MM.1S (cell line): Measurements from ENCODE around the gene SPHKAP.

Source experiments
- DNase-seq: peaks from one replicate; pipeline ENCODE4 v3.0.0-alpha.2; 2015
- H2AFZ ChIP-seq: fragments of 300-600 bp; sonication (generic); 2 replicates; pipeline ENCODE4 v1.6.0; 2016; ENCODE audit warnings: antibody characterized with exemption, low read length
- H3F3A ChIP-seq: fragments of 300-600 bp; sonication (generic); 2 replicates; pipeline ENCODE4 v1.6.1; 2016; ENCODE audit warnings: mild to moderate bottlenecking, antibody characterized with exemption, low read length, moderate library complexity, mixed read lengths; ENCODE audit not compliant: insufficient read depth
- H3K27ac ChIP-seq: fragments of 300-600 bp; sonication (generic); 2 replicates; pipeline ENCODE4 v1.5.1; 2016; ENCODE audit warnings: mild to moderate bottlenecking, low read length
- H3K27me3 ChIP-seq: fragments of 300-600 bp; sonication (generic); replicated peaks from 2 replicates; pipeline ENCODE4 v1.6.0; 2016; ENCODE audit warnings: low read length; ENCODE audit not compliant: insufficient read depth
- H3K36me3 ChIP-seq: fragments of 300-600 bp; sonication (generic); replicated peaks from 2 replicates; pipeline ENCODE4 v1.6.1; 2016; ENCODE audit warnings: mild to moderate bottlenecking, low read length, mixed read lengths; ENCODE audit not compliant: insufficient read depth
- H3K4me1 ChIP-seq: fragments of 300-600 bp; sonication (generic); 2 replicates; pipeline ENCODE4 v1.6.1; 2016; ENCODE audit warnings: low read length, mixed read lengths
- H3K4me2 ChIP-seq: fragments of 300-600 bp; sonication (generic); 2 replicates; pipeline ENCODE4 v1.6.0; 2016; ENCODE audit warnings: low read depth, low read length
- H3K4me3 ChIP-seq: fragments of 300-600 bp; sonication (generic); 2 replicates; pipeline ENCODE4 v1.5.1; 2016; ENCODE audit warnings: low read length, mixed read lengths
- H3K79me2 ChIP-seq: fragments of 300-600 bp; sonication (generic); 2 replicates; pipeline ENCODE4 v1.6.1; 2016; ENCODE audit warnings: mixed run types, low read length, mixed read lengths
- H3K9ac ChIP-seq: fragments of 300-600 bp; sonication (generic); 2 replicates; pipeline ENCODE4 v1.6.1; 2016; ENCODE audit warnings: low read length, mixed read lengths
- H3K9me2 ChIP-seq: fragments of 300-600 bp; sonication (generic); replicated peaks from 2 replicates; pipeline ENCODE4 v1.6.1; 2016; ENCODE audit warnings: mild to moderate bottlenecking, low read length, mixed read lengths; ENCODE audit not compliant: insufficient read depth
- H3K9me3 ChIP-seq: fragments of 300-600 bp; sonication (generic); replicated peaks from 2 replicates; pipeline ENCODE4 v1.6.1; 2016; ENCODE audit warnings: mild to moderate bottlenecking, low read length, mixed read lengths; ENCODE audit not compliant: insufficient read depth
- H4K20me1 ChIP-seq: fragments of 300-600 bp; sonication (generic); 2 replicates; pipeline ENCODE4 v1.6.1; 2016; ENCODE audit warnings: mild to moderate bottlenecking, low read length, moderate library complexity, mixed read lengths; ENCODE audit not compliant: insufficient read depth
- EZH2 ChIP-seq: fragments of 300-600 bp; sonication (generic); optimal IDR thresholded peaks from 2 replicates; pipeline ENCODE3; 2017; ENCODE audit warnings: low read depth, mild to moderate bottlenecking, antibody characterized with exemption, low read length, mixed read lengths
- EZH2phosphoT487 ChIP-seq: fragments of 300-600 bp; sonication (generic); IDR thresholded peaks from 2 replicates; pipeline ENCODE4 v1.6.1; 2018; ENCODE audit warnings: antibody characterized with exemption, low read length
- TF ChIP-seq, protein P1 (sequence below): fragments of 300-600 bp; sonication (generic); IDR thresholded peaks from 2 replicates; pipeline ENCODE4 v1.5.1; 2016; ENCODE audit warnings: antibody characterized with exemption, low read length, mixed read lengths

SPHKAP gene

GRCh38 chr2:228048838-228049490, 132.5 kb downstream of the SPHKAP start:
- TF ChIP-seq, protein P1, sequence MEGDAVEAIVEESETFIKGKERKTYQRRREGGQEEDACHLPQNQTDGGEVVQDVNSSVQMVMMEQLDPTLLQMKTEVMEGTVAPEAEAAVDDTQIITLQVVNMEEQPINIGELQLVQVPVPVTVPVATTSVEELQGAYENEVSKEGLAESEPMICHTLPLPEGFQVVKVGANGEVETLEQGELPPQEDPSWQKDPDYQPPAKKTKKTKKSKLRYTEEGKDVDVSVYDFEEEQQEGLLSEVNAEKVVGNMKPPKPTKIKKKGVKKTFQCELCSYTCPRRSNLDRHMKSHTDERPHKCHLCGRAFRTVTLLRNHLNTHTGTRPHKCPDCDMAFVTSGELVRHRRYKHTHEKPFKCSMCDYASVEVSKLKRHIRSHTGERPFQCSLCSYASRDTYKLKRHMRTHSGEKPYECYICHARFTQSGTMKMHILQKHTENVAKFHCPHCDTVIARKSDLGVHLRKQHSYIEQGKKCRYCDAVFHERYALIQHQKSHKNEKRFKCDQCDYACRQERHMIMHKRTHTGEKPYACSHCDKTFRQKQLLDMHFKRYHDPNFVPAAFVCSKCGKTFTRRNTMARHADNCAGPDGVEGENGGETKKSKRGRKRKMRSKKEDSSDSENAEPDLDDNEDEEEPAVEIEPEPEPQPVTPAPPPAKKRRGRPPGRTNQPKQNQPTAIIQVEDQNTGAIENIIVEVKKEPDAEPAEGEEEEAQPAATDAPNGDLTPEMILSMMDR, result peak; percentile 59
- no peak for TF ChIP-seq EZH2
- H3K27me3 ChIP-seq, result no peaks in the 10 kb centered on the region

DNA sequence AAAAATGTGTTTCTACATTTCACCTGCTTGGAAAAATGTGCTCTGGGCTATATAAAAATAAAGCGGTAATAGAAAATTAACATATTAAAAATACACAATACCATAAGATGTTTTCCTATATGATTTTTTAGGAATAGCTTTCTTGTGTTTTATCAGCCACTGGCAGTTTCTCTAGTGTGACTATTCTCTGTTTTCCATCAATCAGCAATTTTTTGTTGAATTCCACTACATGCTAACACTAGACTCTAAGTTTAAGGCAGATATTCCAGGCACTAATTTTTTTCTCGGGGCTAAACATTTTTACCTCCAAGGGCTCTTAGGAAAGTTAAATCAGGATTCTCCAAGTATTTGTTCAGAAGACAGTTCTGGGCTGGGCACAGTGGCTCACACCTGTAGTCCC, 140.5 kb downstream of the SPHKAP start:
- Histone ChIP-seq H3K9ac (no peak overlapping the region), H3K27me3 (no peaks in the 10 kb centered on the region), H3K36me3 (no peaks in the 10 kb centered on the region), H3K4me1 (no peaks in the 10 kb centered on the region), H4K20me1 (no peaks in the 10 kb centered on the region), H3K4me2 (no peak overlapping the region), H3F3A (no peaks in the 10 kb centered on the region), H3K79me2 (no peaks in the 10 kb centered on the region), H3K9me2 (no peaks in the 10 kb centered on the region), H2AFZ (no peak overlapping the region), H3K4me3 (no peak overlapping the region), H3K27ac (no peak overlapping the region), H3K9me3 (no peaks in the 10 kb centered on the region)
- TF ChIP-seq EZH2, result no peak
- TF ChIP-seq, protein P1, result no peak
- TF ChIP-seq EZH2phosphoT487, result no peak
- DNase-seq, result no peak

More at GRCh38 chr2:228048838-228049490, 132.5 kb downstream of the SPHKAP start:
- peak; percentile 52 for DNase-seq
- H3K9ac ChIP-seq, result no peak overlapping the region
- H3K4me2 ChIP-seq, result no peak overlapping the region
- no peaks in the 10 kb centered on the region for H4K20me1 ChIP-seq
- H2AFZ ChIP-seq, result no peak overlapping the region
- H3K79me2 ChIP-seq, result no peaks in the 10 kb centered on the region
- no peaks in the 10 kb centered on the region for H3K9me2 ChIP-seq
- no peak overlapping the region for H3K4me3 ChIP-seq
- no peaks in the 10 kb centered on the region for H3K36me3 ChIP-seq
- H3F3A ChIP-seq, result no peaks in the 10 kb centered on the region
- no peaks in the 10 kb centered on the region for H3K9me3 ChIP-seq
- H3K27ac ChIP-seq, result no peak overlapping the region
- no peaks in the 10 kb centered on the region for H3K4me1 ChIP-seq

GRCh38 chr2:228039752-228040534, 141.5 kb downstream of the SPHKAP start:
- Histone ChIP-seq H4K20me1 (no peaks in the 10 kb centered on the region), H3K9me3 (no peaks in the 10 kb centered on the region), H3K4me3 (no peak overlapping the region), H3K36me3 (no peaks in the 10 kb centered on the region), H3K27me3 (no peaks in the 10 kb centered on the region), H3K9me2 (no peaks in the 10 kb centered on the region), H2AFZ (no peak overlapping the region), H3K4me2 (no peak overlapping the region), H3K27ac (no peak overlapping the region), H3F3A (no peaks in the 10 kb centered on the region), H3K9ac (no peak overlapping the region), H3K79me2 (no peaks in the 10 kb centered on the region), H3K4me1 (no peaks in the 10 kb centered on the region)
- TF ChIP-seq EZH2phosphoT487 (no peak), EZH2 (no peak)
- TF ChIP-seq, protein P1, result peak; percentile 69
- DNase-seq, result peak; percentile 36
